Measurements from ENCODE around the gene CELF4. TPM values are rescaled to one million over a fixed set of nuclear protein-coding genes. Genes with fewer than 3 reads are reported as not detected.

Gene CELF4
- total RNA-seq, 3 donors from 2014 or later (not counting 1 experiment from before 2014, with no cell fraction given) = not detected

- 87% methylated on average over 11 of the region's 11 CpGs for WGBS (ENCODE audit: insufficient coverage)
- no peaks in the 10 kb centered on the region for H3K27me3 ChIP-seq (ENCODE audit: control insufficient read depth, insufficient read depth, low read length)
- TF ChIP-seq, protein P1, sequence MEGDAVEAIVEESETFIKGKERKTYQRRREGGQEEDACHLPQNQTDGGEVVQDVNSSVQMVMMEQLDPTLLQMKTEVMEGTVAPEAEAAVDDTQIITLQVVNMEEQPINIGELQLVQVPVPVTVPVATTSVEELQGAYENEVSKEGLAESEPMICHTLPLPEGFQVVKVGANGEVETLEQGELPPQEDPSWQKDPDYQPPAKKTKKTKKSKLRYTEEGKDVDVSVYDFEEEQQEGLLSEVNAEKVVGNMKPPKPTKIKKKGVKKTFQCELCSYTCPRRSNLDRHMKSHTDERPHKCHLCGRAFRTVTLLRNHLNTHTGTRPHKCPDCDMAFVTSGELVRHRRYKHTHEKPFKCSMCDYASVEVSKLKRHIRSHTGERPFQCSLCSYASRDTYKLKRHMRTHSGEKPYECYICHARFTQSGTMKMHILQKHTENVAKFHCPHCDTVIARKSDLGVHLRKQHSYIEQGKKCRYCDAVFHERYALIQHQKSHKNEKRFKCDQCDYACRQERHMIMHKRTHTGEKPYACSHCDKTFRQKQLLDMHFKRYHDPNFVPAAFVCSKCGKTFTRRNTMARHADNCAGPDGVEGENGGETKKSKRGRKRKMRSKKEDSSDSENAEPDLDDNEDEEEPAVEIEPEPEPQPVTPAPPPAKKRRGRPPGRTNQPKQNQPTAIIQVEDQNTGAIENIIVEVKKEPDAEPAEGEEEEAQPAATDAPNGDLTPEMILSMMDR (IDR thresholded peaks at IDR 0.05) = no peak
- no peak overlapping the region for H3K27ac ChIP-seq (ENCODE audit: low read length)
- no peak overlapping the region for H3K27ac Mint-ChIP-seq
- H3K36me3 Mint-ChIP-seq = no peaks in the 10 kb centered on the region
- no peaks in the 10 kb centered on the region for H3K4me1 Mint-ChIP-seq
- ATAC-seq (no peak), DNase-seq (no peak)
- H3K27me3 Mint-ChIP-seq (ENCODE audit: low read depth in 2 of 2) = peaks cover 6 to 7% of the 10 kb centered on the region in 2 donors
- H3K4me3 Mint-ChIP-seq = no peak overlapping the region
- H3K9me3 Mint-ChIP-seq = no peaks in the 10 kb centered on the region
- no peaks in the 10 kb centered on the region for H3K36me3 ChIP-seq (ENCODE audit: control insufficient read depth, insufficient read depth, low read length)
- intact Hi-C loops (cut with micrococcal nuclease) = no loop called here
- H3K9me3 ChIP-seq (ENCODE audit: control insufficient read depth, insufficient read depth, low read length) = no peaks in the 10 kb centered on the region
- no peaks in the 10 kb centered on the region for H3K4me1 ChIP-seq (ENCODE audit: control insufficient read depth, insufficient read depth, low read length)
- no peak overlapping the region for H3K4me3 ChIP-seq (ENCODE audit: low read length)
These were observed 304.3 kb downstream of the CELF4 start for GRCh38 chr18:37261246-37261840.

GRCh38 chr18:37260367-37261093, 305.1 kb downstream of the CELF4 start:
- Mint-ChIP-seq H3K27me3 (ENCODE audit: low read depth in 2 of 2) (peaks cover 10 to 13% of the 10 kb centered on the region in 2 donors), H3K9me3 (no peaks in the 10 kb centered on the region), H3K4me1 (no peaks in the 10 kb centered on the region), H3K4me3 (no peak overlapping the region), H3K27ac (no peak overlapping the region), H3K36me3 (no peaks in the 10 kb centered on the region)
- WGBS (ENCODE audit: insufficient coverage) = 76% methylated on average over 10 of the region's 10 CpGs
- H3K4me1 ChIP-seq (ENCODE audit: control insufficient read depth, insufficient read depth, low read length) = no peaks in the 10 kb centered on the region
- DNase-seq (no peak), ATAC-seq (no peak)
- intact Hi-C loops (cut with micrococcal nuclease) = no loop called here
- TF ChIP-seq, protein P1 (IDR thresholded peaks at IDR 0.05) = no peak
- no peaks in the 10 kb centered on the region for H3K36me3 ChIP-seq (ENCODE audit: control insufficient read depth, insufficient read depth, low read length)
- H3K9me3 ChIP-seq (ENCODE audit: control insufficient read depth, insufficient read depth, low read length) = no peaks in the 10 kb centered on the region
- no peak overlapping the region for H3K4me3 ChIP-seq (ENCODE audit: low read length)
- H3K27ac ChIP-seq (ENCODE audit: low read length) = no peak overlapping the region
- no peaks in the 10 kb centered on the region for H3K27me3 ChIP-seq (ENCODE audit: control insufficient read depth, insufficient read depth, low read length)

DNA sequence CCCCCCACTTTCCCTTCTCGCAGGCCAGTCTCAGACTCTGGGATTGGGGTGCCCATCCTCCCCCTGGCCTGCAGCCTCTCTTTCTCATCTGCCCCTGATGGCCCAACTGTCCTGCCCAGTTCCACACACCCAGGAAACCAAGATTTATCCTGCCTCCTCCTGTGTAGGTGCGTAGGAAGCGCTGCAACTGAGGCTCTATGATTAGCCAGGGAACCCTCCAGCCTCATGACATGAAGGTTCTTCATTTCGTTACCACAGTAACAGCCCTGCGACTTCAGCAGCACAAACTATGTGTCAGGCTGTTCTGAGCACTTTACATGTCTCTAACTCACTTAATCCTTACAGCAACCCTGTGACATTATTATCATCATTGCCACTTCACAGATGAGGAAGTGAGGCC, 305.9 kb downstream of the CELF4 start:
- Mint-ChIP-seq H3K4me1 (peaks cover 0 to 1% of the 10 kb centered on the region in 2 donors), H3K27ac (no peak overlapping the region), H3K27me3 (ENCODE audit: low read depth in 2 of 2) (peaks cover 19 to 21% of the 10 kb centered on the region in 2 donors), H3K9me3 (no peaks in the 10 kb centered on the region), H3K36me3 (no peaks in the 10 kb centered on the region), H3K4me3 (no peak overlapping the region)
- intact Hi-C loops (cut with micrococcal nuclease) = no loop called here
- TF ChIP-seq, protein P1 (IDR thresholded peaks at IDR 0.05) = no peak
- WGBS (ENCODE audit: insufficient coverage) = 75% methylated on average over 5 of the region's 5 CpGs
- no peaks in the 10 kb centered on the region for H3K9me3 ChIP-seq (ENCODE audit: control insufficient read depth, insufficient read depth, low read length)
- H3K36me3 ChIP-seq (ENCODE audit: control insufficient read depth, insufficient read depth, low read length) = no peaks in the 10 kb centered on the region
- ATAC-seq (no peak), DNase-seq (no peak)
- H3K27me3 ChIP-seq (ENCODE audit: control insufficient read depth, insufficient read depth, low read length) = peaks cover 2% of the 10 kb centered on the region
- H3K27ac ChIP-seq (ENCODE audit: low read length) = no peak overlapping the region
- H3K4me3 ChIP-seq (ENCODE audit: low read length) = no peak overlapping the region
- H3K4me1 ChIP-seq (ENCODE audit: control insufficient read depth, insufficient read depth, low read length) = no peaks in the 10 kb centered on the region
